ENCODE measurements around the gene SCN5A.

Gene SCN5A

GRCh38 chr3:38549082-38549481, 100.4 kb downstream of the SCN5A start:
- Histone ChIP-seq H3K4me3 (ENCODE audit: low read depth in 1 of 2, low read length in 1 of 2) (no peak overlapping the region), H3K36me3 (no peaks in the 10 kb centered on the region), H3K27me3 (no peaks in the 10 kb centered on the region), H3K4me1 (ENCODE audit: control insufficient read depth in 1 of 2, insufficient read depth in 1 of 2, low read depth in 1 of 2, low read length in 1 of 2) (no peaks in the 10 kb centered on the region), H3K9me3 (no peaks in the 10 kb centered on the region), H3K27ac (no peak overlapping the region)
- TF ChIP-seq CTCF (IDR thresholded peaks at IDR 0.05), result no peak

GRCh38 chr3:38548154-38548931, 101.1 kb downstream of the SCN5A start:
- no peaks in the 10 kb centered on the region for H3K9me3 ChIP-seq
- no peak overlapping the region for H3K4me3 ChIP-seq (ENCODE audit: low read depth in 1 of 2, low read length in 1 of 2)
- no peaks in the 10 kb centered on the region for H3K36me3 ChIP-seq
- no peak overlapping the region for H3K27ac ChIP-seq
- H3K27me3 ChIP-seq, result no peaks in the 10 kb centered on the region
- H3K4me1 ChIP-seq (ENCODE audit: control insufficient read depth in 1 of 2, insufficient read depth in 1 of 2, low read depth in 1 of 2, low read length in 1 of 2), result no peaks in the 10 kb centered on the region
- TF ChIP-seq CTCF (IDR thresholded peaks at IDR 0.05), result no peak

- Histone ChIP-seq H3K36me3 (no peaks in the 10 kb centered on the region), H3K27me3 (no peaks in the 10 kb centered on the region), H3K4me1 (ENCODE audit: control insufficient read depth in 1 of 2, insufficient read depth in 1 of 2, low read depth in 1 of 2, low read length in 1 of 2) (no peaks in the 10 kb centered on the region), H3K9me3 (no peaks in the 10 kb centered on the region), H3K4me3 (ENCODE audit: low read depth in 1 of 2, low read length in 1 of 2) (no peak overlapping the region), H3K27ac (no peak overlapping the region)
- TF ChIP-seq CTCF (IDR thresholded peaks at IDR 0.05), result no peak
Observed at GRCh38 chr3:38545983-38546382, 103.5 kb downstream of the SCN5A start.

GRCh38 chr3:38545550-38545949, 103.9 kb downstream of the SCN5A start:
- no peak for TF ChIP-seq CTCF (IDR thresholded peaks at IDR 0.05)
- H3K4me1 ChIP-seq (ENCODE audit: control insufficient read depth in 1 of 2, insufficient read depth in 1 of 2, low read depth in 1 of 2, low read length in 1 of 2), result no peaks in the 10 kb centered on the region
- H3K4me3 ChIP-seq (ENCODE audit: low read depth in 1 of 2, low read length in 1 of 2), result no peak overlapping the region
- no peaks in the 10 kb centered on the region for H3K36me3 ChIP-seq
- H3K9me3 ChIP-seq, result no peaks in the 10 kb centered on the region
- H3K27ac ChIP-seq, result no peak overlapping the region
- no peaks in the 10 kb centered on the region for H3K27me3 ChIP-seq

- Histone ChIP-seq H3K9me3 (no peaks in the 10 kb centered on the region), H3K27ac (no peak overlapping the region), H3K36me3 (no peaks in the 10 kb centered on the region), H3K4me3 (ENCODE audit: low read depth in 1 of 2, low read length in 1 of 2) (no peak overlapping the region), H3K27me3 (no peaks in the 10 kb centered on the region), H3K4me1 (ENCODE audit: control insufficient read depth in 1 of 2, insufficient read depth in 1 of 2, low read depth in 1 of 2, low read length in 1 of 2) (no peaks in the 10 kb centered on the region)
- no peak for TF ChIP-seq CTCF (IDR thresholded peaks at IDR 0.05)
Observed at GRCh38 chr3:38544926-38545325, 104.6 kb downstream of the SCN5A start.

Measured in neutrophil (primary cell).